Thyroid gland (tissue), 4 donors: ENCODE data around the gene RPUSD4.

Source experiments
- CTCF ChIP-seq, 6 experiments: fragments of 200-600 bp in 3 of 6; fragments of 450-650 bp in 3 of 6; sonication (generic) in 3 of 6; IDR thresholded peaks; one replicate each; pipeline ENCODE4 v1.5.1; 2016 to 2019; ENCODE audit warnings: antibody characterized with exemption in 6 of 6, mild to moderate bottlenecking in 2 of 6, inconsistent platforms in 1 of 6, moderate library complexity in 1 of 6
- POLR2A ChIP-seq, 2 donors: fragments of 450-650 bp; IDR thresholded peaks; one replicate each; pipeline ENCODE4 v1.6.1; 2017; ENCODE audit warnings: antibody characterized with exemption in 2 of 2, mild to moderate bottlenecking in 2 of 2, moderate library complexity in 1 of 2

- TF ChIP-seq CTCF (IDR thresholded peaks at IDR 0.05) (no peak), POLR2A (IDR thresholded peaks at IDR 0.05) (no peak)
Measured at GRCh38 chr11:126198648-126199047, 12.8 kb downstream of the RPUSD4 start.
